C4-2B (cell line): ENCODE measurements around the gene TIPARP.
"Not testable (repeated sequence)": the region's sequence is repeated elsewhere in the genome, so short reads cannot be mapped to it uniquely, and the experiment has no call there.

Experiments used
- H3K27ac ChIP-seq: fragments of 450-650 bp; 2 replicates; pipeline ENCODE4 v1.5.1; 2017
- CTCF ChIP-seq: fragments of 450-650 bp; conservative IDR thresholded peaks from 2 replicates; pipeline ENCODE4 v1.5.1; 2017; ENCODE audit warnings: mild to moderate bottlenecking
- ZFX ChIP-seq: fragments of 450-650 bp; IDR thresholded peaks from 2 replicates; pipeline ENCODE4 v1.6.1; 2017

Gene TIPARP

GRCh38 chr3:156704370-156705036 lies 30.1 kb downstream of the TIPARP start:
- H3K27ac ChIP-seq, result no peak overlapping the region
- TF ChIP-seq CTCF, result no peak
- TF ChIP-seq ZFX, result no peak

GRCh38 chr3:156705761-156706616 lies 31.6 kb downstream of the TIPARP start:
- H3K27ac ChIP-seq, result no peak overlapping the region

GRCh38 chr3:156707588-156707987 lies 33.2 kb downstream of the TIPARP start:
- H3K27ac ChIP-seq, result no peak overlapping the region
- no peak for TF ChIP-seq CTCF
- no peak for TF ChIP-seq ZFX

More at GRCh38 chr3:156705761-156706616, 31.6 kb downstream of the TIPARP start:
- no peak for TF ChIP-seq ZFX
- TF ChIP-seq CTCF, result no peak

GRCh38 chr3:156710429-156710828 lies 36.0 kb downstream of the TIPARP start:
- H3K27ac ChIP-seq, result no peak overlapping the region
- no peak for TF ChIP-seq ZFX
- TF ChIP-seq CTCF, result no peak

- no peak overlapping the region for H3K27ac ChIP-seq
- TF ChIP-seq ZFX (no peak), CTCF (no peak)
These were observed 36.7 kb downstream of the TIPARP start for GRCh38 chr3:156711113-156711512.

- H3K27ac ChIP-seq, result not testable (repeated sequence)
These were observed 37.6 kb downstream of the TIPARP start for GRCh38 chr3:156711944-156712343.

GRCh38 chr3:156716105-156716862 lies 41.9 kb downstream of the TIPARP start:
- no peak overlapping the region for H3K27ac ChIP-seq
- TF ChIP-seq ZFX, result no peak
- TF ChIP-seq CTCF, result no peak
